GM23248 (cell line): ENCODE measurements around the gene FOXI2.

ENCODE experiments used
- EZH2 ChIP-seq: fragments of 200-600 bp; sonication (generic); IDR thresholded peaks from 2 replicates; pipeline ENCODE4 v1.6.1; 2018; ENCODE audit warnings: antibody characterized with exemption, mild to moderate bottlenecking; ENCODE audit not compliant: insufficient read depth, poor library complexity, severe bottlenecking
- EZH2phosphoT487 ChIP-seq: fragments of 200-600 bp; sonication (generic); IDR thresholded peaks from 2 replicates; pipeline ENCODE4 v1.6.1; 2018; ENCODE audit warnings: antibody characterized with exemption, moderate library complexity, mild to moderate bottlenecking, low read depth; ENCODE audit not compliant: insufficient read depth

DNA sequence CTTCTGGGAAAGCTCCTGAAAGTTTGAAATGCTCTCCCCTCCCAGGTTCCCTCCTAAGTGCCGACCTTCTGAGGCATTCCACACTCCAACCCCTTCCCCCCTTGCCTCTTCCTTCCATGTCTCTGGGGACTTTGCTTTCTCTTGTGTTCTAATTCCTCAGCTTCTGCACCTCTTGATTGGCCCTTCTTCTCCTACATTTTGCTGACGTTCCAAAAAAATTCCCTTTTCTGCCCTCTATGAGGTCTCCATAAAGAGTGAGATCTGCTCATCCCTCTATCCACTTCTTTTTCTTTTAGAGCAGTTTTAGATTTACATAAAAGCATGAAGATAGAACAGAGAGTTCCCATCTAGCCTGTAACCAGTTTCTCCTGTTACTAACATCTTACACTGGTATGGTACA, 22.3 kb downstream of the FOXI2 start:
- no peak for TF ChIP-seq EZH2phosphoT487
- no peak for TF ChIP-seq EZH2
